Activated CD8-positive, alpha-beta memory T cell treated with anti-CD3 and anti-CD28 coated beads, Interleukin-2, amount 50 U/mL, for 24 hours (primary cell): ENCODE measurements around the gene LAPTM5.
"Not testable (repeated sequence)": the region's sequence is repeated elsewhere in the genome, so short reads cannot be mapped to it uniquely, and the experiment has no call there.

ENCODE experiments used
- DNase-seq: peaks from one replicate; pipeline ENCODE4 v3.0.0-alpha.2; 2020; ENCODE audit errors: extremely low read depth

The LAPTM5 gene

DNA sequence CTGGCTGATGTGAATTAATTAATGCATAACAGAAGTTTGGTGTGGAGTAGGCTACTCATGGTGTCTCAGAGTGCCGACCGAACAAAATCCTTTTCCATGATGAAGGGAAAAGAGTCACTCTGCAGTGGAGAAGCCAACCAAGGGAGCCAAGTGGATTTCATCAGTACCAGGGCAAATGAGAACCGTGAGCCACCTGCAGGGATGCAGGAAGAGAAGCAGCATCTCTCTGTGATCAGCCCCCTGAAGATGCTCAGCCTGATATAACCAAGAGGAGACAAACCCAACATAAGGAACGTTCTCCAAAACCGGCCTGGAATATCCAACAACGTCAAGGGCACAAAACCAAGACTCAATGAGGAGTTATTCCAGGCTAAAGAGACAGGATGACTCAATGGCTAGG is 13.4 kb upstream of the LAPTM5 start:
- DNase-seq, result no peak

- no peak for DNase-seq
Observed at GRCh38 chr1:30770150-30770549, 12.6 kb upstream of the LAPTM5 start.

GRCh38 chr1:30768830-30769718 is 11.5 kb upstream of the LAPTM5 start:
- DNase-seq, result no peak

GRCh38 chr1:30768159-30768829 is 10.7 kb upstream of the LAPTM5 start:
- no peak for DNase-seq

DNA sequence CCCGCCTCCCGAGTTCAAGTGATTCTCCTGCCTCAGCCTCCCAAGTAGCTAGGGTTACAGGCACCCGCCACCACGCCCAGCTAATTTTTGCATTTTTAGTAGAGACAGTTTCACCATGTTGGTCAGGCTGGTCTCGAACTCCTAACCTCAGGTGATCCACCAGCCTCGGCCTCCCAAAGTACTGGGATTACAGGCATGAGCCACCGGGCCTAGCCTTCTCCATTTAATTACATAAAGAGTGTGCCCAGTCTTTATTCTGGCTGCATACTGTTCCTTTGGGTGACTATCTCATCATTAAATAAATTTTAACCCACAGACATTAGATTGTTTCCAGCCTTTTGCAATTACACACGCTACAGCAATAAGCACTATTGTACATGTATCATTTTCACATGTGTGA is 9.4 kb upstream of the LAPTM5 start:
- DNase-seq, result not testable (repeated sequence)

- DNase-seq, result no peak
Observed at GRCh38 chr1:30765556-30766434, 8.2 kb upstream of the LAPTM5 start.

GRCh38 chr1:30764939-30765555 is 7.5 kb upstream of the LAPTM5 start:
- no peak for DNase-seq

DNA sequence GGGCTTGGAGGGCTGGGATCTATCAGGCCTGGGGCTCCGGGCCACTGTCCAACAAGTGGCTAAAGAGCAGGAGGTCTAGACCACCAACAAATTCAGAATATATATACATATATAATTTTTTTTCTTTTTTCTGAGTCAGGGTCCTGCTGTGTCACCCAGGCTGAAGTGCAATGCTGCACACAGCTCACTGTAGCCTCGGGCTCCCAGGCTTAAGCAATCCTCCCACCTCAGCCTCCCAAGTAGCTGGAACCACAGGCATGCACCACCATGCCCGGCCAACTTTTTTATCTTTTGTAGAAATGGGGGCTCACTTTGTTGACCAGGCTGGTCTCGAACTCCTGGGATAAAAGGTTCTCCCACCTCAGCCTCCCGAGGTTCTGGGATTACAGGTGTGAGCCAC is 6.8 kb upstream of the LAPTM5 start:
- DNase-seq, result no peak

DNA sequence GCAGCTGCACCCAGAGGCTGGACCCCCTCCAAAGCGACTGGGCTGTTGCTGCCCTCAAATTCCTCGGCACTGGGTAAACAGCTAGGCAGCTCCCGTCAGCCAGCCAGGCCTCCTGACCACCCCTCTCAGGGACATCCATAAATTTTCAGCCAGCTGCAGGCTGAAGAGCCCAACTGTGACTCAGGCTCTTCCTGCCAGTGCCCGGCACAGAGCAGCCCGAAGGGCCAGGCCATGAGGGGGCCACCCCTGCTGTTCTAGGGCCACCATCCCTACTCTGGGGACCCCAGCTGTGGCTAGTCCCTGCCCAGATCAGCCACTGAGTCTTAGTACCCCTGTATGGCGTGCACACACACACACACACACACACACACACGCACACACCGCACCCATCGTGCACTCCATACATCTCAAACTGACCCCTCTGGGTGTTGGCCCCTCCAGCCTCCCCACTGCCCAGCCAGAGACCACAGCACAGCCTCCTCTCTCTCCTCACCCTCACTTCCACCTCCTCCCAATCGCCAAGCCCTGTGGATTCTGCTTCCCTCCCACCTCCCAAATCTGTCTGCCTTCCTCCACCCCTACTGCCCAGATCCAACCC is 6.2 kb upstream of the LAPTM5 start:
- no peak for DNase-seq

GRCh38 chr1:30762930-30763650 is 5.5 kb upstream of the LAPTM5 start:
- no peak for DNase-seq

DNA sequence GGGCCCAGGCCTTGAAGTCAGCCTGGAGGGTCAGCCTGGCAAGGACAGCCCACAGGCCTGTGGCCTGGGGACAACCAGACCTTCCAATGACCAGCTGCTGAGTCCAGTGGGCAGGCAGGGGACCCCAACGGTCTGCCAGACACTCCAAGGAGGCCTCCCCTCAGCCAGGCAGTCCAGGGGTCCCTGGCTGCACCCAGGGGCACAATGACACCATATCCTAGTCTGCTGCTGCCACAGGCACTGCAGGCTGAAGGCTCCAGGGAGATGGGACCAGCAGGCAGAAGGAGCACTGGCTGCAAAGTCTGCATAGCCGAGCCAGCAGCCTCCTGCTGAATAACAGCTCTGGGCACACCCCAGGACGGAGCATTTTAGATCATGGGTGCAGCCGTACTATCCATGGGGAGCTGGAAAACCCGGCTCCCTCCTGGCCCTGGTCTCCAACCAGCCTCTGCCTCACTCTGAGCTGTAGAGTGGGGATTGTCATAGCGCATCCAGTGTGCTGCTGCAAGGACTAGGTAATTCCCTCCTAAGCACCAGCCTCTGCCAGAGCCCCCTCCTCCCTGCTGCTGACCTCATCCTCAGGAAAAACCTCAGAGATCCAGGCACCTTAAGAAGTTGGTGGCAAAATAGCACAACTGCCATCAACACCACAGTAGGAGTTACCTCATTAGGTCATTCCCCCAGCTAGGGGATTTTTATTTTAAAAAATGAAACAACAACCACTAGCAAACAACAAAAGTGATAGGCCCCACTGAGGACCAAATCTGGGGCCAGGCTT is 4.8 kb upstream of the LAPTM5 start:
- DNase-seq, result no peak

DNA sequence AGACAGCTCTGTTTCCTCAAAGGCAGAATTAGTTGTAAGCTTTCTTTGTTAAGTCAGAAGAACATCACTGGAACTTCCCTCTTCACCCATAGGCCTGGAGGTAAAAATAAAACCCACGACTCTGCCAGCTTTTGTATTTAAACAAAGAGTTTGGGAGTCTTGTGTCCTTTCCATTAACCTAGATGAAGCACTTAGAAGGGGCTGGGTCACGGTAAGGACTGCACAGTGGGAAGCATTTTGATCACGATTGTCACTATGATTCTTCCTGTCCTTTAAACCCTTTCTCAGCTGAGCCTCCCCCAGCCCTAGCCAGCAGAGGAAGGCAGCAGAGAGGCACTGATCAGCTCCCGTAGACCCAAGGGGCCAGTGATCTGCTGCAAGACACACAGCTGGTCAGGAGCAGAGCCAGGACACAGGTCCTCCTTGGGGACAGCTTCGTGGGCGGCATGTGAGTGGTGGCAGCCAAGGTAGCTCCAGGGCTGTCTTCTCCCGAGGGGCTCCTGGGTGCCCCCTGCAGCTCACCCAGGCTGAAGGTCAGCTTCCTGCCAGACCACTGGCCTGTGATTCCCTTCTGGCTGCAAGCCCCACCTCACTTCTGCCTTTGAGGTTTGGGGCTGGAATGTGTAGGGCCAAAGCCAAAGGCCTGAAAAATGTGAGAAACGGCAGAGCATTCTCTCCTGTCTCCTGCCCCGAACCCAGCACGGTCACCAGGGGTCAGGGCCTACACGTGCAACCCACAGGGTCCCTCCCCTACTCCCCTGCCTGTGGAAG is 4.0 kb upstream of the LAPTM5 start:
- no peak for DNase-seq

GRCh38 chr1:30760596-30761324 is 3.2 kb upstream of the LAPTM5 start:
- no peak for DNase-seq

DNA sequence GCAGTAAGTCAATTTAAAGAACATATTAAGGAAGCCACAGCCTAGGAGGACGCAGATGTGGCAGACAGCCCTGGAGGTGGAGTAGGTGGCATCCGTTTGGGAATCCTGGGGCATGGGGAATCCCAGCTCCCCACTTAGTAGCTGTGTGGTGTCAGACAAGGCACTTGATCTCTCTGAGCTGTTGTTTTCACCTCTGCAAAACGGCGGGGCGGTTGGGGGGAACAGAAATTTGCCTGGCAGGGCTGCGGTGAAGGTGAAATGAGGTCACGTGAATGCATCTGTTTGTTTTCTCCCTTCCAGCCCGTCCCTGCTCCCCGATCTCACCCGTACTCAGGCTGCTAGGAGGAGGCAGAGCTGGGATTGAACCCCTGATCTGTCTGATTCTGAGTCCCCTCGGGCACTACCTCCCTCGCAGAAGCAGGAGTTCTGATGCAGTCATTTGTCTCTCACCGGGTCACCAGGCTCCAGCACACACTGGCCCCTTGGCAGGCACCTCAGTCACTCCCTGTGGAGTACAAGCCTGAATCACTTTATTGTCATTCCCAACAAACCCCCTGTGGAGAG is 2.2 kb upstream of the LAPTM5 start:
- DNase-seq, result no peak

DNA sequence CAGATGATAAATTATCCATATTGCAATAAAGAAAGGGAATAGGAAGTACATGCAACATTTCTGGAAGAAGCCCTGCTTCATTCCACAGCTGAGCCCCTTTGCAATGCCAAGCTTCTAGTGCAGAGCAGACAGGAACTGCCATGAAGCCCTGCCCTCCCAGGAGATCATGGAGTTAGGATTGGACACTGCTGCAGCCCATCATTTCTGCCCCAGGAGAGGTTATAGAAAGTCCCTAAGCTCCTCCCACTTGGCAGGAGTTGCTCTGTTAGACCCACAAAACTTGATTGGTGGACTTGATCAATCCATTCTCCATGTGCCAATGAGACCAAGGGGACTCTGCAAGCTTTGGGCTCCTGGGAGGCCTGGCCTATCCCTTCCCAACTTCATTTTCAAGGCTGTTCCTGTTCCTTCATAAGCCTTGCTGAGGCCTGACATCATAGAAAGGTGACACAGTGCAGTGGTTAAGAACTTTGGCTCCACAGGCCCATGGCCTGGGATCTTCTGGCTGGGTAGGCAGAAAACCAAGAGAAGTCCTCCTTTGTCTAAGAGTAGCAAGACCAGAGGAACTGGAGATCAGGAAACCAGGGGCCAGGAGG is 1.3 kb upstream of the LAPTM5 start:
- DNase-seq, result no peak

GRCh38 chr1:30758121-30758688 is 631 bp upstream of the LAPTM5 start:
- DNase-seq, result no peak
